ENCODE data around the gene HSF2.

GRCh38 chr6:122482750-122483080 is 83.3 kb downstream of the HSF2 start:
- TF ChIP-seq REST (IDR thresholded peaks at IDR 0.05; ENCODE audit: borderline replicate concordance), result no peak
- no peak for TF ChIP-seq EP300 (conservative IDR thresholded peaks at IDR 0.05; ENCODE audit: poor library complexity, severe bottlenecking)
- TF ChIP-seq CTCF (IDR thresholded peaks at IDR 0.05; ENCODE audit: poor library complexity, severe bottlenecking), result no peak
- no peak for TF ChIP-seq POLR2AphosphoS5 (IDR thresholded peaks at IDR 0.05)
- TF ChIP-seq EZH2 (IDR thresholded peaks at IDR 0.05; ENCODE audit: borderline replicate concordance, insufficient read depth, low read length, poor library complexity, severe bottlenecking), result no peak
- TF ChIP-seq MXI1 (conservative IDR thresholded peaks at IDR 0.05; ENCODE audit: poor library complexity, severe bottlenecking), result no peak
- TF ChIP-seq TAF1 (IDR thresholded peaks at IDR 0.05; ENCODE audit: low read depth), result no peak
- TF ChIP-seq RAD21 (conservative IDR thresholded peaks at IDR 0.05), result no peak

All from neural cell (in vitro differentiated cells).